NCI-H748 (cell line): Measurements from ENCODE around the gene IGLL5.
"Not testable (repeated sequence)": the region's sequence is repeated elsewhere in the genome, so short reads cannot be mapped to it uniquely, and the experiment has no call there.

ENCODE experiments used
- DNase-seq: peaks from one replicate; lab custom pipeline; 2025; ENCODE audit not compliant: unreplicated experiment; lab: John Stamatoyannopoulos, UW

IGLL5 gene

GRCh38 chr22:22899342-22900080 is 11.9 kb downstream of the IGLL5 start:
- not testable (repeated sequence) for DNase-seq

GRCh38 chr22:22900527-22901205 is 13.1 kb downstream of the IGLL5 start:
- DNase-seq, result not testable (repeated sequence)

GRCh38 chr22:22901578-22902218 is 14.1 kb downstream of the IGLL5 start:
- no peak for DNase-seq

GRCh38 chr22:22902247-22903001 is 14.8 kb downstream of the IGLL5 start:
- DNase-seq, result no peak

GRCh38 chr22:22903355-22903777 is 15.8 kb downstream of the IGLL5 start:
- no peak for DNase-seq

GRCh38 chr22:22903781-22904192 is 16.2 kb downstream of the IGLL5 start:
- not testable (repeated sequence) for DNase-seq

- DNase-seq, result not testable (repeated sequence)
Measured at GRCh38 chr22:22904736-22905135, 17.1 kb downstream of the IGLL5 start.

- not testable (repeated sequence) for DNase-seq
Measured at GRCh38 chr22:22906391-22906790, 18.8 kb downstream of the IGLL5 start.

- no peak for DNase-seq
Measured at GRCh38 chr22:22906907-22907550, 19.4 kb downstream of the IGLL5 start.

GRCh38 chr22:22907551-22908494 is 20.2 kb downstream of the IGLL5 start:
- DNase-seq, result no peak

GRCh38 chr22:22908495-22908861 is 20.9 kb downstream of the IGLL5 start:
- no peak for DNase-seq

GRCh38 chr22:22908941-22909604 is 21.5 kb downstream of the IGLL5 start:
- DNase-seq, result no peak

GRCh38 chr22:22909605-22910271 is 22.1 kb downstream of the IGLL5 start:
- no peak for DNase-seq

GRCh38 chr22:22910272-22911240 is 22.9 kb downstream of the IGLL5 start:
- DNase-seq, result no peak

- DNase-seq, result no peak
Measured at GRCh38 chr22:22911327-22912134, 23.9 kb downstream of the IGLL5 start.

GRCh38 chr22:22912135-22912987 is 24.7 kb downstream of the IGLL5 start:
- no peak for DNase-seq
